Vagina (tissue), 2 donors: ENCODE measurements around the gene CYP3A7. TPM values are rescaled to one million over a fixed set of nuclear protein-coding genes. Genes with fewer than 3 reads are reported as not detected.

Source experiments
- DNase-seq, 2 donors: peaks; one replicate each; pipeline ENCODE4 v3.0.0-alpha.2; 2017; ENCODE audit errors: extremely low spot score in 2 of 2
- H3K27ac ChIP-seq: fragments of 200-600 bp; sonication (generic); one replicate; pipeline ENCODE4 v1.5.1; 2019
- H3K27me3 ChIP-seq: fragments of 200-600 bp; sonication (generic); one replicate; pipeline ENCODE4 v1.5.1; 2019
- H3K36me3 ChIP-seq, 2 donors: fragments of 200-600 bp; sonication (generic); one replicate each; pipeline ENCODE4 v1.5.1; 2017 to 2019
- H3K4me1 ChIP-seq: fragments of 200-600 bp; sonication (generic); one replicate; pipeline ENCODE4 v1.5.1; 2019
- H3K4me3 ChIP-seq, 2 donors: fragments of 200-600 bp; sonication (generic); 1 replicate in 1 of 2; 2 replicates in 1 of 2; pipeline ENCODE4 v1.5.1; 2016 to 2019
- H3K9me3 ChIP-seq: fragments of 200-600 bp; sonication (generic); one replicate; pipeline ENCODE4 v1.5.1; 2019
- CTCF ChIP-seq, 3 experiments: fragments of 450-650 bp in 2 of 3; fragments of 200-600 bp in 1 of 3; sonication (generic) in 1 of 3; IDR thresholded peaks; one replicate each; pipeline ENCODE4 v1.5.1; 2017 to 2019; ENCODE audit warnings: antibody characterized with exemption in 3 of 3, mild to moderate bottlenecking in 2 of 3, moderate library complexity in 2 of 3
- POLR2A ChIP-seq, 2 donors: fragments of 450-650 bp; IDR thresholded peaks; one replicate each; pipeline ENCODE4 v1.6.1; 2017; ENCODE audit warnings: antibody characterized with exemption in 2 of 2, mild to moderate bottlenecking in 2 of 2, moderate library complexity in 2 of 2
- POLR2AphosphoS5 ChIP-seq, 2 donors: sonication (generic); formaldehyde crosslinking; IDR thresholded peaks; one replicate each; pipeline ENCODE4 v1.9.0; 2017; ENCODE audit warnings: antibody characterized with exemption in 2 of 2, mild to moderate bottlenecking in 2 of 2, low read depth in 1 of 2; ENCODE audit not compliant: insufficient read depth in 1 of 2
- intact Hi-C: fragments of 100-400 bp; cut with DNase I; formaldehyde crosslinking; loops from one replicate; pipeline ENCODE4 v1.15.1; 2023
- total RNA-seq: library from RNA; depleted of rRNA; stranded (reverse); fragments of >200 nt; gene quantifications from one replicate; pipeline ENCODE4 v1.2.3, GENCODE V29; 2016

Gene CYP3A7
- total RNA-seq = not detected

GRCh38 chr7:99734987-99735386 is at the start of gene CYP3A7:
CYP3A7 (minus strand) TSS chr7:99735196; CDS start chr7:99735093, 103 bp downstream.
- intact Hi-C loops = no loop called here
- peak; percentile 31 to 44 for DNase-seq
- no peaks in the 10 kb centered on the region for H3K27me3 ChIP-seq
- peaks cover 5% of the 10 kb centered on the region for H3K4me1 ChIP-seq
- no peak for TF ChIP-seq CTCF (IDR thresholded peaks at IDR 0.05)
- no peak within 1 kb of the TSS for H3K4me3 ChIP-seq
- H3K36me3 ChIP-seq = no peaks in the 10 kb centered on the region
- no peaks in the 10 kb centered on the region for H3K9me3 ChIP-seq
- no peak within 1 kb of the TSS for H3K27ac ChIP-seq

GRCh38 chr7:99784007-99784406 is 49.0 kb upstream of the CYP3A7 start, which contains the start of gene CYP3A4:
CYP3A4 (minus strand) TSS chr7:99784184; CDS start chr7:99784081, 103 bp downstream.
- Histone ChIP-seq H3K4me3 (no peak within 1 kb of the TSS), H3K36me3 (no peaks in the 10 kb centered on the region), H3K9me3 (no peaks in the 10 kb centered on the region), H3K27me3 (no peaks in the 10 kb centered on the region), H3K4me1 (peaks cover 3% of the 10 kb centered on the region), H3K27ac (no peak within 1 kb of the TSS)
- no peak for TF ChIP-seq POLR2A (IDR thresholded peaks at IDR 0.05)
- no peak for TF ChIP-seq POLR2AphosphoS5 (IDR thresholded peaks at IDR 0.05; ENCODE audit: insufficient read depth in 1 of 2, low read depth in 1 of 2)
- TF ChIP-seq CTCF (IDR thresholded peaks at IDR 0.05) = no peak
- DNase-seq = no peak
- intact Hi-C loops = no loop called here

GRCh38 chr7:99782012-99782953 is 47.3 kb upstream of the CYP3A7 start:
- Histone ChIP-seq H3K36me3 (no peaks in the 10 kb centered on the region), H3K27me3 (no peaks in the 10 kb centered on the region), H3K27ac (no peak overlapping the region), H3K4me1 (peaks cover 3% of the 10 kb centered on the region), H3K9me3 (no peaks in the 10 kb centered on the region), H3K4me3 (no peak overlapping the region)
- DNase-seq = no peak
- intact Hi-C loops = no loop called here
- TF ChIP-seq CTCF (IDR thresholded peaks at IDR 0.05) (no peak), POLR2A (IDR thresholded peaks at IDR 0.05) (no peak), POLR2AphosphoS5 (IDR thresholded peaks at IDR 0.05; ENCODE audit: insufficient read depth in 1 of 2, low read depth in 1 of 2) (no peak)

- Histone ChIP-seq H3K9me3 (no peaks in the 10 kb centered on the region), H3K4me1 (no peaks in the 10 kb centered on the region), H3K36me3 (no peaks in the 10 kb centered on the region), H3K27me3 (no peaks in the 10 kb centered on the region), H3K27ac (no peak overlapping the region), H3K4me3 (no peak overlapping the region)
- no peak for DNase-seq
- TF ChIP-seq POLR2A (IDR thresholded peaks at IDR 0.05) = no peak
- no peak for TF ChIP-seq CTCF (IDR thresholded peaks at IDR 0.05)
- TF ChIP-seq POLR2AphosphoS5 (IDR thresholded peaks at IDR 0.05; ENCODE audit: insufficient read depth in 1 of 2, low read depth in 1 of 2) = no peak
- intact Hi-C loops = no loop called here
Observed at GRCh38 chr7:99780588-99780987, 45.6 kb upstream of the CYP3A7 start.

- no peak for DNase-seq
- H3K27ac ChIP-seq = no peak overlapping the region
- intact Hi-C loops = no loop called here
- H3K36me3 ChIP-seq = no peaks in the 10 kb centered on the region
- H3K9me3 ChIP-seq = no peaks in the 10 kb centered on the region
- H3K27me3 ChIP-seq = no peaks in the 10 kb centered on the region
- TF ChIP-seq POLR2A (IDR thresholded peaks at IDR 0.05) (no peak), POLR2AphosphoS5 (IDR thresholded peaks at IDR 0.05; ENCODE audit: insufficient read depth in 1 of 2, low read depth in 1 of 2) (no peak), CTCF (IDR thresholded peaks at IDR 0.05) (no peak)
- no peaks in the 10 kb centered on the region for H3K4me1 ChIP-seq
- H3K4me3 ChIP-seq = no peak overlapping the region
Observed at GRCh38 chr7:99779949-99780348, 45.0 kb upstream of the CYP3A7 start.
